Breast epithelium (tissue), 4 donors: ENCODE data around the gene ANTXRL. TPM values are rescaled to one million over a fixed set of nuclear protein-coding genes. Genes with fewer than 3 reads are reported as not detected.
"Not testable (repeated sequence)": the region's sequence is repeated elsewhere in the genome, so short reads cannot be mapped to it uniquely, and the experiment has no call there.

ENCODE experiments used
- DNase-seq, 2 donors: peaks; one replicate each; pipeline ENCODE4 v3.0.0-alpha.2; 2019; ENCODE audit warnings: low spot score in 2 of 2
- H3K27ac ChIP-seq, 2 donors: fragments of 200-600 bp; sonication (generic) in 1 of 2; one replicate each; pipeline ENCODE4 v1.5.1; 2016 to 2019; ENCODE audit warnings: mild to moderate bottlenecking in 1 of 2
- H3K27me3 ChIP-seq, 2 donors: fragments of 200-600 bp; sonication (generic) in 1 of 2; one replicate each; pipeline versions ENCODE4 v1.5.1 to v1.6.0; 2017 to 2019; ENCODE audit warnings: control low read depth in 1 of 2, mild to moderate bottlenecking in 1 of 2
- H3K36me3 ChIP-seq: fragments of 200-600 bp; one replicate; pipeline ENCODE4 v1.5.1; 2019
- H3K4me1 ChIP-seq, 2 donors: fragments of 200-600 bp; sonication (generic); one replicate each; pipeline ENCODE4 v1.5.1; 2016 to 2019; ENCODE audit warnings: control low read depth in 1 of 2
- H3K4me3 ChIP-seq, 3 donors: fragments of 200-600 bp; sonication (generic); 1 replicate in 2 of 3; 2 replicates in 1 of 3; pipeline ENCODE4 v1.5.1; 2016 to 2019; ENCODE audit warnings: mild to moderate bottlenecking in 3 of 3, moderate library complexity in 2 of 3
- H3K9me3 ChIP-seq, 2 donors: fragments of 200-600 bp; sonication (generic) in 1 of 2; one replicate each; pipeline ENCODE4 v1.5.1; 2016 to 2019; ENCODE audit warnings: control low read depth in 1 of 2
- CTCF ChIP-seq, 3 donors: fragments of 450-650 bp; IDR thresholded peaks; one replicate each; pipeline ENCODE4 v1.5.1; 2016 to 2017; ENCODE audit warnings: antibody characterized with exemption in 3 of 3, mild to moderate bottlenecking in 3 of 3, moderate library complexity in 3 of 3
- POLR2A ChIP-seq: fragments of 450-650 bp; IDR thresholded peaks from one replicate; pipeline ENCODE4 v1.6.1; 2016; ENCODE audit warnings: antibody characterized with exemption, mild to moderate bottlenecking, moderate library complexity
- POLR2AphosphoS5 ChIP-seq, 3 donors: sonication (generic); formaldehyde crosslinking; IDR thresholded peaks; one replicate each; pipeline ENCODE4 v1.6.1; 2017; ENCODE audit warnings: antibody characterized with exemption in 3 of 3
- intact Hi-C: fragments of 100-400 bp; cut with DNase I; formaldehyde crosslinking; loops from one replicate; pipeline ENCODE4 v1.15.1; 2023; ENCODE audit warnings: low total_unique reads
- total RNA-seq, 3 donors: library from RNA; depleted of rRNA; stranded (reverse); fragments of >200 nt; gene quantifications; one replicate each; pipeline ENCODE4 v1.1.0, GENCODE V29; 2016

Gene ANTXRL
- total RNA-seq, 3 donors from 2014 or later: 0.15 TPM; not detected in 2

DNA sequence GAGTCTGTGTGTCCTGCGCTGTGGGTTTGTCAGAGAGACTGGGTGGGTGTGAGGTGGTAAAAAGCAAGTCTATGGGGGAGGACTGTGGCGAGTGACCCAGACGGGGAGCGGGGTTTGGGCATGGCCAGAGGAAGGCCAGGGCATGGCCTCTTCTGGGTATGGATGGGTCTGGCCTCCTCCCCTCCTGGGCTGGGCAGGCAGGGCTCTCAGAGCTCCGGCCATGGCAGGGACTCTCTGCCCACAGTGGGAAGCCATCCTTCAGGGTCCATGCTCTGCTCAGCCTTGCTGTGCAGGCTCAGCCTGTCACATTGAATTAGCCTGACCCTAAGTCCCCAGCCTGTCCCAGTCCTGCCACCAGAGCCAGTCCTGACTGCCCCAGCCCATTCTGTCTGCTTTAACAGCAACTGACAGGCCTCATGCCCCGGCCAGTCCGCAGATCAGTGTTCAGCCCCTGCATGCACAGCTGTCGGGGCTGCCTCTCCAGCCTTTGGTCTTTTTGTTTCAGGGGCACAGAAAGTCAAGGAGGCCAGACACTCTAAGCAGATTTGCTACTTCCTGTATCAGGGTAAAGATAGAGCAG is 7.9 kb downstream of the ANTXRL start:
- TF ChIP-seq POLR2A (no peak), CTCF (IDR thresholded peaks at IDR 0.05) (no peak)
- intact Hi-C loops: no loop called here
- no peak for DNase-seq
- Histone ChIP-seq H3K4me3 (no peak overlapping the region), H3K4me1 (peaks cover 0 to 4% of the 10 kb centered on the region in 2 donors), H3K9me3 (no peaks in the 10 kb centered on the region), H3K27ac (no peak overlapping the region), H3K36me3 (no peaks in the 10 kb centered on the region), H3K27me3 (no peaks in the 10 kb centered on the region)

DNA sequence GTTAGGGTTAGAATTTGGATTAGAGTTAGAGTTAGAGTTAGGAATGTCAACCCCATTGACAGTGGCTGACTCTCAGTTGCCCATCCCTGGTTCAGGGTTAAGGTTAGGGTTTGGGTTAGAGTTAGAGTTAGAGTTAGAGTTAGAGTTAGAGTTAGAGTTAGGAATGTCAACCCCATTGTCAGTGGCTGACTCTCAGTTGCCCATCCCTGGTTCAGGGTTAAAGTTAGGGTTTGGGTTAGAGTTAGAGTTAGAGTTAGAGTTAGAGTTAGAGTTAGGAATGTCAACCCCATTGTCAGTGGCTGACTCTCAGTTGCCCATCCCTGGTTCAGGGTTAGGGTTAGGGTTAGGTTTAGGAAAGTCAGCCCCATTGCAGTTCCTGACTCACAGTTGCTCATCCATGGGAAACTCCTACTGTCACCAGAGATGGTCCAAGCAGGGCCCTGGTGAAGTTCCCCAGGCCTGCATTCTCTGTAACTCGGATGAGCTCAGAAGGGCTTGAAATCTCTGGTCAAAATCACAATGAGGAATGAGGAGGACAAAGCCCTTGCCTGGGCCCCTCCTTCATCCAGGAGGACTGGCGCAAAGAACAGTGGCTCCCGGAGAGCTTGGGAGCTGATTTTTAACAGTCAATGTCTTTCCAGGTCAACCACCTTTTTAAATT is 8.7 kb downstream of the ANTXRL start:
- H3K36me3 ChIP-seq, intact Hi-C loops, DNase-seq, H3K9me3 ChIP-seq, H3K4me3 ChIP-seq, H3K4me1 ChIP-seq, H3K27me3 ChIP-seq, H3K27ac ChIP-seq: not testable (repeated sequence)

DNA sequence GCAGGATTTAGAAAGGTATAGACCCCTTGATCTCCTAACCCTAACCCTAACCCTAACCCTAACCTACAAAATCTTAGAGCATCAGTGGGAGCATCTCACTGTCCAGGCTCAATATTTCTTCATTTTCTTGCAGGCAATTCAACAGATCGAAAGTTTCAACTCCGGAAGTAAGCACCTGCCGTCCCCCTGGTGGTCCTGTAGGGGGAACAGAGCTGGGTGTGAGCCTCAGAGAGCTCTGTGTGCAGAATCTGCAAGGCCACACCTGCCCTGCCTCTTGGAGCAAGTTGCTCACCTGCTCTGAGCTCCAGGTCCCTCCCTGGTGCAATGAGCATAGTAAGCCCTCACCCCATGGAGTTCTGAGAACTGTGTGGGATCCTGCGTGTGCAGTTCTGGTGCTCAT is 9.3 kb downstream of the ANTXRL start:
- intact Hi-C loops, H3K4me3 ChIP-seq, H3K4me1 ChIP-seq, H3K27me3 ChIP-seq, DNase-seq, H3K36me3 ChIP-seq, H3K27ac ChIP-seq, H3K9me3 ChIP-seq: not testable (repeated sequence)

DNA sequence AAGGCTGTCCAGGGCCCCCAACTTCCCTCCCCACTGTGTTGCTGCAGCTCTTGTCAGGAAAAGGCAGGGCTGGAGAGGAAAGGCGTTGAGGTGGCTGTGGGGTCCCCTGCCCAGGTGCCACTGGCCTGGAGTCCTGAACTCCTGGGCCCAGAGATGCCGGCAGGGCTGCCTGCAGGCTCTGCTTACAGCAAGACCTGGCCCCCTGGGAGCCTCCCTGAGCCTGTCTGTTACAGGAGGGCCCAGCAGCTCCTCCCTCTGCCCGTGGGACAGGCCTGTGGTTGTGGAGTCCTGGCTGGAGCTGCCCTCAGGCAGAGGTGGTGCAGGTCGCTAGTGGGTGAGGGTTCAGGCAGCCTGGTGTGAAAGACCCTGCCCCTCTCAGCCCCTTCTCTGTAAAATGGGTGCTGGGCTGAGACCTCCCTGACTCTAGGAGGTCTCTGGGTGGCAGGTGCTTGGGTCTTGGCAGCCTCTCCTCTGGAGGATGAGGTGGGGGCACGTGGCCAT is 9.9 kb downstream of the ANTXRL start:
- H3K4me1 ChIP-seq: peaks cover 0 to 3% of the 10 kb centered on the region in 2 donors
- peak in 1 of 2 donors; percentile 36 for DNase-seq
- TF ChIP-seq POLR2A (no peak), CTCF (IDR thresholded peaks at IDR 0.05) (no peak), POLR2AphosphoS5 (IDR thresholded peaks at IDR 0.05) (no peak)
- intact Hi-C loops: no loop called here
- no peak overlapping the region for H3K27ac ChIP-seq
- no peaks in the 10 kb centered on the region for H3K27me3 ChIP-seq
- H3K4me3 ChIP-seq: no peak overlapping the region
- no peaks in the 10 kb centered on the region for H3K9me3 ChIP-seq
- H3K36me3 ChIP-seq: no peaks in the 10 kb centered on the region

GRCh38 chr10:46297406-46298204 is 10.8 kb downstream of the ANTXRL start:
- H3K9me3 ChIP-seq: no peaks in the 10 kb centered on the region
- no peaks in the 10 kb centered on the region for H3K4me1 ChIP-seq
- H3K27ac ChIP-seq: no peak overlapping the region
- H3K4me3 ChIP-seq: no peak overlapping the region
- H3K36me3 ChIP-seq: no peaks in the 10 kb centered on the region
- TF ChIP-seq CTCF (IDR thresholded peaks at IDR 0.05) (no peak), POLR2A (no peak), POLR2AphosphoS5 (IDR thresholded peaks at IDR 0.05) (no peak)
- no peaks in the 10 kb centered on the region for H3K27me3 ChIP-seq
- DNase-seq: peak; percentile 3 to 27
- intact Hi-C loops: no loop called here
